OCI-LY3 (cell line): ENCODE data around the gene TTC23.

Experiments
- H2AFZ ChIP-seq: fragments of 200-600, 300-600 bp; shearing (Covaris generic); 2 replicates; pipeline ENCODE4 v1.6.0; 2014; ENCODE audit warnings: antibody characterized with exemption, low read depth, low read length
- H3K27ac ChIP-seq: fragments of 200-600, 300-600 bp; sonication (generic); 2 replicates; pipeline ENCODE4 v1.5.1; 2014; ENCODE audit warnings: mild to moderate bottlenecking, low read length, moderate library complexity, mixed read lengths
- H3K27me3 ChIP-seq: fragments of 200-600, 300-600 bp; sonication (generic); 2 replicates; pipeline ENCODE4 v1.6.1; 2014; ENCODE audit warnings: low read depth, low read length, mixed read lengths
- H3K36me3 ChIP-seq: fragments of 200-600, 300-600 bp; sonication (generic); replicated peaks from 2 replicates; pipeline ENCODE3; 2014; ENCODE audit warnings: low read depth, low read length, mixed read lengths
- H3K4me1 ChIP-seq: fragments of 300-600, 200-600 bp; sonication (generic); 2 replicates; pipeline ENCODE4 v1.6.1; 2014; ENCODE audit warnings: low read length, mixed read lengths
- H3K4me2 ChIP-seq: fragments of 200-600, 300-600 bp; sonication (generic); 2 replicates; pipeline ENCODE4 v1.6.1; 2014; ENCODE audit warnings: low read length, mixed read lengths
- H3K4me3 ChIP-seq: fragments of 300-600, 200-600 bp; sonication (generic); 2 replicates; pipeline ENCODE4 v1.5.1; 2014; ENCODE audit warnings: antibody characterized with exemption, mild to moderate bottlenecking, low read length, moderate library complexity
- H3K79me2 ChIP-seq: fragments of 300-600, 200-600 bp; shearing (Covaris generic); 2 replicates; pipeline ENCODE4 v1.6.1; 2014; ENCODE audit warnings: mild to moderate bottlenecking, low read length, mixed read lengths
- H3K9ac ChIP-seq: fragments of 300-600, 200-600 bp; shearing (Covaris generic); 2 replicates; pipeline ENCODE4 v1.6.0; 2014; ENCODE audit warnings: mild to moderate bottlenecking, low read length, moderate library complexity
- H3K9me3 ChIP-seq: fragments of 200-600, 300-600 bp; shearing (Covaris generic); 2 replicates; pipeline ENCODE4 v1.6.1; 2014; ENCODE audit warnings: low read length, mixed read lengths; ENCODE audit not compliant: insufficient read depth
- H4K20me1 ChIP-seq: fragments of 200-600, 300-600 bp; sonication (generic); 2 replicates; pipeline ENCODE4 v1.6.1; 2016; ENCODE audit warnings: low read length, mixed read lengths; ENCODE audit not compliant: insufficient read depth
- EZH2phosphoT487 ChIP-seq: fragments of 200-600 bp; shearing (Covaris generic); IDR thresholded peaks from 2 replicates; pipeline ENCODE4 v1.6.1; 2018; ENCODE audit warnings: antibody characterized with exemption, mixed run types, low read depth
- TF ChIP-seq, protein P1 (sequence below): fragments of 200-600, 300-600 bp; sonication (generic); IDR thresholded peaks from 2 replicates; pipeline ENCODE4 v1.5.1; 2014; ENCODE audit warnings: antibody characterized with exemption, low read length, low read depth

The TTC23 gene

DNA sequence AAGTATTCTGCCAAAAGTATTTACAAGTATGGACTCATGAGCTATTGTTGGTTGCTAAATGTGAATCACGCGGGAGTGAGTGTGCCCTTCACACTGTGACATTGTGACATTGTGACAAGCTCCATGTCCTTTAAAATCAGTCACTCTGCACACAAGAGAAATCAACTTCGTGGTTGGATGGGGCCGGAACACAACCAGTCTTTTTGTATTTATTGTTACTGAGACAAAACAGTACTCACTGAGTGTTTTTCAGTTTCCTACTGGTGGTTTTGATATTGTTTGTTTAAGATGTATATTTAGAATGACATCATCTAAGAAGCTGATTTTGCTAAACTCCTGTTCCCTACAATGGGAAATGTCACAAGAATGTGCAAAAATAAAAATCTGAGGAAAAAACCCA, 114.2 kb downstream of the TTC23 start:
- Histone ChIP-seq H3K9ac (no peak overlapping the region), H3K27ac (no peak overlapping the region), H3K36me3 (no peaks in the 10 kb centered on the region), H3K27me3 (peaks cover 53% of the 10 kb centered on the region), H2AFZ (no peak overlapping the region), H4K20me1 (no peaks in the 10 kb centered on the region), H3K79me2 (no peaks in the 10 kb centered on the region), H3K9me3 (no peaks in the 10 kb centered on the region), H3K4me1 (peaks cover 6% of the 10 kb centered on the region), H3K4me2 (no peak overlapping the region), H3K4me3 (no peak overlapping the region)
- no peak for TF ChIP-seq EZH2phosphoT487
- TF ChIP-seq, protein P1, sequence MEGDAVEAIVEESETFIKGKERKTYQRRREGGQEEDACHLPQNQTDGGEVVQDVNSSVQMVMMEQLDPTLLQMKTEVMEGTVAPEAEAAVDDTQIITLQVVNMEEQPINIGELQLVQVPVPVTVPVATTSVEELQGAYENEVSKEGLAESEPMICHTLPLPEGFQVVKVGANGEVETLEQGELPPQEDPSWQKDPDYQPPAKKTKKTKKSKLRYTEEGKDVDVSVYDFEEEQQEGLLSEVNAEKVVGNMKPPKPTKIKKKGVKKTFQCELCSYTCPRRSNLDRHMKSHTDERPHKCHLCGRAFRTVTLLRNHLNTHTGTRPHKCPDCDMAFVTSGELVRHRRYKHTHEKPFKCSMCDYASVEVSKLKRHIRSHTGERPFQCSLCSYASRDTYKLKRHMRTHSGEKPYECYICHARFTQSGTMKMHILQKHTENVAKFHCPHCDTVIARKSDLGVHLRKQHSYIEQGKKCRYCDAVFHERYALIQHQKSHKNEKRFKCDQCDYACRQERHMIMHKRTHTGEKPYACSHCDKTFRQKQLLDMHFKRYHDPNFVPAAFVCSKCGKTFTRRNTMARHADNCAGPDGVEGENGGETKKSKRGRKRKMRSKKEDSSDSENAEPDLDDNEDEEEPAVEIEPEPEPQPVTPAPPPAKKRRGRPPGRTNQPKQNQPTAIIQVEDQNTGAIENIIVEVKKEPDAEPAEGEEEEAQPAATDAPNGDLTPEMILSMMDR: no peak

DNA sequence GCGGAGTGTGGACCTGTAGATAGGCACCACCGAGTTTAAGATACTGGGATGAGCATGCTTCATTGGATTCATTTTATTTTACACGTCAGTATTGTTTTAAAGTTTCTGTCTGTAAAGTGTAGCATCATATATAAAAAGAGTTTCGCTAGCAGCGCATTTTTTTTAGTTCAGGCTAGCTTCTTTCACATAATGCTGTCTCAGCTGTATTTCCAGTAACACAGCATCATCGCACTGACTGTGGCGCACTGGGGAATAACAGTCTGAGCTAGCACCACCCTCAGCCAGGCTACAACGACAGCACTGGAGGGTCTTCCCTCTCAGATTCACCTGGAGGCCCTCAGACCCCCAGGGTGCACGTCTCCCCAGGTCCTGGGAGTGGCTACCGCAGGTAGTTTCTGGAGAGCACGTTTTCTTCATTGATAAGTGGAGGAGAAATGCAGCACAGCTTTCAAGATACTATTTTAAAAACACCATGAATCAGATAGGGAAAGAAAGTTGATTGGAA, 115.0 kb downstream of the TTC23 start:
- H3K4me1 ChIP-seq: peaks cover 11% of the 10 kb centered on the region
- peaks cover 55% of the 10 kb centered on the region for H3K27me3 ChIP-seq
- H3K4me2 ChIP-seq: no peak overlapping the region
- H4K20me1 ChIP-seq: no peaks in the 10 kb centered on the region
- H3K9ac ChIP-seq: no peak overlapping the region
- no peaks in the 10 kb centered on the region for H3K79me2 ChIP-seq
- TF ChIP-seq, protein P1: no peak
- no peak for TF ChIP-seq EZH2phosphoT487
- H3K4me3 ChIP-seq: no peak overlapping the region
- H3K36me3 ChIP-seq: no peaks in the 10 kb centered on the region
- H3K9me3 ChIP-seq: no peaks in the 10 kb centered on the region
- H3K27ac ChIP-seq: no peak overlapping the region
- H2AFZ ChIP-seq: no peak overlapping the region

DNA sequence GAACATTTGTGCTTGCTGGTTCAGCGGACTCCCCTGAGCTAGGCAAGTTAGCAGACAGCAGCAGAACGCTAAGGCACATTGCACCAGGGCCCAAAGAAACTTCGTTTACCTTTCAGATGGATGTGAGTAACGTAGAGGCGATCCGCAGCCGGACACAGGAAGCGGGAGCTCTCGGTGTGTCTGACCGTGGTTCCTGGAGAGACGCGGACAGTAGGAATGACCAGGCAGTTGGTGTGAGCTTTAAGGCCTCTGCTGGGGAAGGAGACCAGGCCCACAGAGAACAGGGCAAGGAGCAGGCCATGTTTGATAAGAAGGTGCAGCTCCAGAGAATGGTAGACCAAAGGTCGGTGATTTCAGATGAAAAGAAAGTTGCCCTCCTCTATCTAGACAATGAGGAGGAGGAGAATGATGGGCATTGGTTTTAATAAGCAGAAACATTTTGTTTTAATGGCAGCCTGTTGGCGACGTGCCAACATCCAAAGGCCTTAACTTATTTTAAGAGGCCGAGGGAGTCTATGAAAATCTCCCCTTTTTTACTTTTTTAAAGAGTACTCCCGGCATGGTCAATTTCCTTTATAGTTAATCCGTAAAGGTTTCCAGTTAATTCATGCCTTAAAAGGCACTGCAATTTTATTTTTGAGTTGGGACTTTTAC, 116.6 kb downstream of the TTC23 start:
- H3K36me3 ChIP-seq: no peaks in the 10 kb centered on the region
- H3K27me3 ChIP-seq: peaks cover 71% of the 10 kb centered on the region
- H2AFZ ChIP-seq: no peak overlapping the region
- no peak overlapping the region for H3K4me2 ChIP-seq
- no peaks in the 10 kb centered on the region for H3K9me3 ChIP-seq
- H3K27ac ChIP-seq: no peak overlapping the region
- TF ChIP-seq EZH2phosphoT487: no peak
- TF ChIP-seq, protein P1: no peak
- H3K79me2 ChIP-seq: no peaks in the 10 kb centered on the region
- no peak overlapping the region for H3K9ac ChIP-seq
- no peak overlapping the region for H3K4me3 ChIP-seq
- H3K4me1 ChIP-seq: peaks cover 18% of the 10 kb centered on the region
- no peaks in the 10 kb centered on the region for H4K20me1 ChIP-seq

DNA sequence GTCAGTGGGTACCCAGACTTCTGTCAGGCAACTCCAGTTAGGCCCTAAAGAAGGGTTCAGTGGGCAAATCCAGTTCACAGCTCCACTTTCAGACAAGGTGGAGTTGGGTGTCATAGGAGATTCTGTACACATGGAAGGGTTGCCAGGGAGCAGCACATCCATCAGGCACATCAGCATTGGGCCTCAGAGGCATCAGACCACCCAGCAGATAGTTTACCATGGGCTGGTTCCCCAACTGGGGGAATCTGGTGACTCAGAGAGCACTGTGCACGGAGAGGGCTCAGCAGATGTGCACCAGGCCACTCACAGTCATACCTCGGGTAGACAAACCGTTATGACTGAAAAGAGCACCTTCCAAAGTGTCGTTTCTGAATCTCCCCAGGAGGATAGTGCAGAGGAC, 117.3 kb downstream of the TTC23 start:
- Histone ChIP-seq H3K9me3 (no peaks in the 10 kb centered on the region), H4K20me1 (no peaks in the 10 kb centered on the region), H3K36me3 (no peaks in the 10 kb centered on the region), H3K27me3 (peaks cover 77% of the 10 kb centered on the region), H2AFZ (no peak overlapping the region), H3K79me2 (no peaks in the 10 kb centered on the region), H3K4me3 (no peak overlapping the region), H3K9ac (no peak overlapping the region), H3K4me2 (no peak overlapping the region), H3K27ac (no peak overlapping the region), H3K4me1 (peaks cover 18% of the 10 kb centered on the region)
- TF ChIP-seq, protein P1: no peak
